PFSK-1 (cell line): ENCODE data around the gene ANKRD12.

Experiments
- FOXP2 ChIP-seq: optimal IDR thresholded peaks from 2 replicates; pipeline ENCODE3; 2011; ENCODE audit warnings: borderline replicate concordance, control low read depth, inconsistent platforms; ENCODE audit not compliant: insufficient read depth; ENCODE audit errors: extremely low read length, extremely low read depth
- POLR2AphosphoS5 ChIP-seq: IDR thresholded peaks from 2 replicates; pipeline ENCODE4 v1.6.1; 2012; ENCODE audit warnings: low read depth, mild to moderate bottlenecking, control low read depth, low read length, moderate library complexity
- REST ChIP-seq, 2 experiments: IDR thresholded peaks; 2 replicates each; pipeline versions ENCODE4 v1.6.1 to v1.8.0; 2011 to 2012; ENCODE audit warnings: low read depth in 2 of 2, low read length in 2 of 2, control low read depth in 1 of 2, inconsistent platforms in 1 of 2, mild to moderate bottlenecking in 1 of 2, moderate library complexity in 1 of 2; ENCODE audit not compliant: insufficient read depth in 1 of 2
- SIN3A ChIP-seq: IDR thresholded peaks from 2 replicates; pipeline ENCODE4 v1.6.1; 2012; ENCODE audit warnings: mild to moderate bottlenecking, low read length, moderate library complexity, borderline replicate concordance; ENCODE audit not compliant: insufficient read depth
- TAF1 ChIP-seq: IDR thresholded peaks from 2 replicates; pipeline ENCODE4 v1.6.1; 2012; ENCODE audit warnings: low read length, control low read depth, borderline replicate concordance; ENCODE audit not compliant: insufficient read depth

The ANKRD12 gene

DNA sequence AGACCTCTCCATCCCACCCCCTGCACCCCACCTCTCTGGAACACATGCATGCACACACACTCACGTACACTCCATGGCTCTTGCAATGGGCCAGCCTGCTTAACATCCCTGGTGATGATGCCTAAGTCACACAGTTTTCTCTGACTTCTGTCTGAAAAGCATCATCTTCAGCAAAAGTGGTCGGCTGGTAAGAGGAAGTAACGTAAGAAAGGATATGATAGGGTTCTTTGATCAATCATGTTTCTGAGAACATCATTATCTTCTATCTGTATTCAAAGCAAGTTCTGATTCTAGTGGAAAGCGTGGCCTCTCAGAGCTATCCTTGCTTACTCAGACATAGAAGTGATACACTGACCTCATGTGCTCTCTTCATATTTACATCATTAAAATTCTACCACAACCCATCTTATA is 45.5 kb upstream of the ANKRD12 start:
- TF ChIP-seq FOXP2 (no peak), POLR2AphosphoS5 (no peak), TAF1 (no peak), SIN3A (no peak), REST (IDR thresholded peaks at IDR 0.05; ENCODE audit: insufficient read depth in 1 of 2, low read depth in 2 of 2, low read length in 2 of 2) (no peak)

- TF ChIP-seq POLR2AphosphoS5 (no peak), FOXP2 (no peak), TAF1 (no peak), REST (IDR thresholded peaks at IDR 0.05; ENCODE audit: insufficient read depth in 1 of 2, low read depth in 2 of 2, low read length in 2 of 2) (no peak), SIN3A (no peak)
Observed at GRCh38 chr18:9092665-9093064, 43.9 kb upstream of the ANKRD12 start.

DNA sequence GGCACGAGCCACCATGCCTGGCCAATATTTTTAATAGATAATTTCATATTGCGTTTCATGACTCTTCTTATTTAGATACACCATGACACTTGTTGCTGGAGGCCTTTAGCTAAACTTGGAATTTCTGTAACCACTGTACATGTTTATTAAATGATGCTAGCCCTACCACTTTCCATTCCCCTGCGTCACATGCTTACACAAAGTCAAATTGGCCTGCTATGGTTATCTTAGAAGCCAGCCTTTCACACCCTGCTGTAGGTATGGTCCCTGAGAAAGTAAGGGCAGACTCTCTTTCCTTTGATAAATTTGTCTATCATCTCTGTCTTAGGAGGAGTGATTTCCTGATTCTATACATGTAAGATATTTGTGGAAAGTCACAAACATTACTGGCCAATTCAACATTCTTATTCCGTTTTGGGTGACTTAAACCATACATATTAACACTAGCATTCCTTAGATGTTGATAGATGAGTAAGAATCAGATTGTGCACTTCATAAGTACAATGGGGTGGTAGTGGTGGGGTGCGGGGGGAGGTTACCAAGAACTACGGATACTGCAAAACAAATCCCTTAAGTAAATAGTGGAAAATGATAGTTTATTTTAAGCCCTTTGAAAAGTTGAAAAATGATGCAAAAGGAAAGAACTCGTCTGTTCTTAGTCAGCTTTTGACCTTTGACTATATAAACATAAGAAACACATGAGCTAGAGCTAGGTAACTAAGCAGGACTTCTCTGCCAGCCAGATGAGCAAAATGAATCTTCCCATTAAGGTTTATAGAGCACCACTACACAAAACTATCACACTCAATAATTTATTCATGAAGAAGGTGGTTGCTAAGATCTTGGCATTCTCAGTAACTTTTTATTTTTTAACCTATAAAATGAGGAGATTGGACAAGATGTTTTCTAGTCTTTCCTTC is 42.0 kb upstream of the ANKRD12 start:
- TF ChIP-seq POLR2AphosphoS5 (no peak), REST (IDR thresholded peaks at IDR 0.05; ENCODE audit: insufficient read depth in 1 of 2, low read depth in 2 of 2, low read length in 2 of 2) (no peak), TAF1 (no peak), FOXP2 (no peak), SIN3A (no peak)

- no peak for TF ChIP-seq TAF1
Observed at GRCh38 chr18:9095297-9096006, 41.1 kb upstream of the ANKRD12 start.

DNA sequence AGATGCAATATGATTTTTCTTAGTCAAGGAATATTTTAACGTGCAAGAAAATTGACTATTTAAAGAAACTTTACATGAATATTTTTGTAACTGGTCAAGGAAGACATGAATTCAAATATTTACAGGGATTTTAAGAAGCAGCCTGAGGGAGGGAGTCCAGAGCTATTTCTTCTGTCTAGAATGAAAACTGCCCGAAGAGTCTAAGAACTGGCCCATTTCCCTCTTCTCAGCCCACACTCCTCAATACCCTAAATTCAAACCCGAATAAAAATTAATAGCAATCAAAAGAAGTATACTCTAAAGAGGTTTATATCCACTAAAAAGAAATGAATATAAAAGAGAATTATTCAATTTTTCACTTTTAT is 40.6 kb upstream of the ANKRD12 start:
- TF ChIP-seq SIN3A (no peak), FOXP2 (no peak), TAF1 (no peak)

DNA sequence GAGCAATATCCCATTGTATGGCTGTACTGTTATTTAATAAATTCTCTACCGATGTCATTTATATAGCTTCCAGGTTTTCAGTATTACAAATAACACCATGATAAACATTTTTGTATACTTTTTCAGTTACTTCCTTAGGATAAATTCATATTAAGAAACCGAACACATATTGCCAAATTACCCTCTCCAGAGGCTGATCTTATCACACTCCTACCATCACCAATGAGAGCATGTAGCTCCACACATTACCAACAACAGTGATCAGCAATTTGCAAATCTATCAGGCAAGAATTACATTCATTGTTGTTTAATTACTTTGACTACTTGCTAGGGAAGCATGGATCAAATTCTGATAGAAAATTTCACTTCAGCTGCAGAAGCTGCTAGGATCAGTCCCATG is 39.9 kb upstream of the ANKRD12 start:
- no peak for TF ChIP-seq FOXP2
- TF ChIP-seq REST (IDR thresholded peaks at IDR 0.05; ENCODE audit: insufficient read depth in 1 of 2, low read depth in 2 of 2, low read length in 2 of 2): no peak
